ENCODE results near the gene APPL2. TPM values are rescaled to one million over a fixed set of nuclear protein-coding genes. Genes with fewer than 3 reads are reported as not detected.
"Not testable (repeated sequence)": the region's sequence is repeated elsewhere in the genome, so short reads cannot be mapped to it uniquely, and the experiment has no call there.

APPL2 gene
- polyA plus RNA-seq, 3 donors: 69.0 to 108 (median 86.4) TPM

DNA sequence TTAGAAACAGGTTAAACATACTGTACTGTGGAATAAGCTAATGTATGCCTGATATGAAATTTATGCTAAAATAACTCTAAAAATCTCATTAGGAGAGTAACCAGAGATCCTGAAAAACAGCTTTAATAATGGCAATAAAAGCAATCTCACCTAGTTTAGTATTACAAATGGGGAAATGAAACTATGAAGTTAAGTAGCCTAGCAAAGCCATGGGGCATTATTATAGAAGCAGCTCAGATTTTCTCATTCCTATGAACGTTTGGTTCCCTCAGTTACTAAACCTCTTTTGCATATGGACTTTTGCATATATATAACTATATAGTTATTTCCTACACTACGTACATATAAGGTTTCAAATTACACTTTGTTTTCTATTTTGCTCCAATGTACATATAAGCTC, 25.0 kb upstream of the APPL2 start:
- no peak for DNase-seq

DNA sequence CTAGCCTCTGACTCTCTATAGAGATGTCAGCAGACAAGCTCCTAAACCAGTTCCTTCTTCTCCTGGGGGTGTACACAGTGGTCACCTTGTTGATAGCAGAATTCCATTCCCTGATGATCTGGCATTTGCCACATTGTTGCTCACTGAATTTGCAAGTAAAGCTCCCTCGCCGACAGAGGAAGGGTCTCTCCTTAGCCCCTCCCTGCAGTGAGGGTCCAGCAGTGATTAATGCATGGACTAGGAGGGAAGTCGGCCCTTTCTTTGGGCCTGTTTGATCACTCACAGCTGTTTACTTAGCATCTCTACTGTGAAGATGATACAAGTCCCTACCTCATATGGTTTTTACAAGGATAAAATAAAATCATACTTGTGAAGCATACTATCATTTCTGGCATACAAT, 23.3 kb upstream of the APPL2 start:
- DNase-seq: no peak

DNA sequence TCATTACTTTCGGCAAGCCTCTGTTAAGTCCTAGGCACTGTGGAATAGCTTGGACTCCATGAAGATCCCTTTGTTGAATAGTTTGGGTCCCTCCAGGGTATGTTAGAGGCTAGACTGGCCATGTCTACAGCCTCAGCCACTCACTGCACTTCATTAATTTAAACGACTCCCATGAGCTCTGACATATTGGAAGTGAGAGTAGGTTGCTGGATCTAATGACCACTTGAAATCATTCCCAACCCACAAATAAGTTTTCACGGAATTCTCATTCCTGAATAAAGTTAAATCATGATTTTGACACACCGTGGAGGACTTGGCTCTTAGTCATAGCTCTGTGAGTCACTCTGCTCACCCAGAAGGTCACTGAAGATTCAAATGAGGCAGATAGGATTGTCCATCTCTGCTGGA, 21.4 kb upstream of the APPL2 start:
- no peak for DNase-seq

DNA sequence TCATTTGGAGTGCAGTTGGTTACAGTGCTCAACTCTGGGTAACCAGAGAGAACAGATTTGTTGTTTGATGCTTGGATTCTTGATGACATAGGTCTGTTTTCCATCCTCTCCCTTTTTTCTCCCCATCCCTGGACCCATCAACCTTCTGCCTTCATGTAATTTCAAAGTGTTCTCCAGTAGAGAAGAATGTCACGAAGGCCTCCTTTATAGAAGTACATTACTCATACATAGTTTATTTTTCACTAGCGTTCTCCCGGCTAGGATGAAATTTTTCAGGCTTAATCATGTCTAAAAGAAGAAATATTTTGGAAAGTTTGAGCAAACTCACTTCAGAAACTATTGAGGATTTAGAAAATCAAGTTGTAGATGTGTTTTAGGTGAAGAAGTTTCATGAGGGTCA, 20.9 kb upstream of the APPL2 start:
- DNase-seq: no peak

DNA sequence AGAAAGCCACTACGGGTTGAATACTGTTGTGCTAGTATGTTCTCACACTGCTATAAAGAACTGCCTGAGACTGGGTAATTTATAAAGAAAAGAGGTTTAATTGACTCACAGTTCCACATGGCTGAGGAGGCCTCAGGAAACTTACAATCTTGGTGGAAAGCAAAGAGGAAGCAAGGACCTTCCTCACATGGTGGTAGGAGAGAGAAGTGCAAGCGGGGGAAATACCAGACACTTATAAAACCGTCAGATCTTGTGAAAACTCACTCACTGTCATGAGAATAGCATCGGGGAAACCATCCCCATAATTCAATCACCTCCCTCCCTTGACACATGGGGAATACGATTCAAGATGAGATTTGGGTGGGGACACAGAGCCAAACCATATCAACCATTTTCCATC, 20.5 kb upstream of the APPL2 start:
- not testable (repeated sequence) for DNase-seq

DNA sequence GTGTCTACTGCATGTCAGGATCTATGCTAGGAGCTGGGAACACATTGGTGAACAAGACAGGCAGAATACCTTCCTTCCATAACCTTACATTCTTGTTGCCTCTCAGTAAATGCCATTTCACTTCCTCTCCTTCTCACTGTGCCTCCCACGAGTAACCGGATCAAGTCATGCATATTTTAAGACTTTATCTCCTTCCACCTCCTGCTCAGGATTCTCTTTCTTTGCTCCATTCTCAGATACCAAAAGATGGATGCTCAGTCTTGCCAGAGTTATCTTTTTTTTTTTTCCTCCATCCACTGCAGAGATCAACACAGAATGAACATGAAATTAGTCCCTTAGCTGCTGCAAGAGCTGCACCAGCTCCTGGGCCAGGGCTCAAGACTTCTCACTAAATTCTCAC, 20.0 kb upstream of the APPL2 start:
- no peak for DNase-seq

DNA sequence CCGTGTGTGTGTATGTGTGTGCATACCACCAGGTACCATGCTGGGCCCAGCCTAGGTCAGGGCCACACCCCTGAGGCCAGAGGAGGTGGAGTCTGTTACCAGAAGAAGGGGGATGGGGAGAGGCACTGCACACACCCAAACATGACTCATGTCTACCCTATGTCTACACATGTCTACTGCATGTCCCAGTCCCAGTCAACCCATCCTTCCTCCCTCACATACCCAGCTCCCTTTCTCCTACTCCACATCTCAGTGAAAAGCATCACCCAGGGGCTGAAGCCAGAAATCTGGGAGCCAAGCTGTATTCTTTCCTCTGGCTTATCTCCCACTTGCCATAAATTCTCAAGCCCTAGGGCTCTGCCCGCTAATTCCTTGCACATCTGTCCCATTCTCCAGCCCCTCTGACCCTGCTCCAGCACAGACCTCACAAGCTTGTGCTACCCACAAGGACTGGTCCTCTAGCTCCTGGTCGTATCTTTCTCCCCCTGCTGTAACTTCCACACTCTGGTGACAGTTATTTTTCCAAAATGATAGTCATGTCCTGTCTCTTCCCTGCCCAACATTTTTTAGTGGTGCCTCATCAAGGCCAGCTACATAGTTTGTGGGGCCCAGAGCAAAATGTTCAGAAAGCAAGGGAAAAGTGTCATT, 18.0 kb upstream of the APPL2 start:
- no peak for DNase-seq

DNA sequence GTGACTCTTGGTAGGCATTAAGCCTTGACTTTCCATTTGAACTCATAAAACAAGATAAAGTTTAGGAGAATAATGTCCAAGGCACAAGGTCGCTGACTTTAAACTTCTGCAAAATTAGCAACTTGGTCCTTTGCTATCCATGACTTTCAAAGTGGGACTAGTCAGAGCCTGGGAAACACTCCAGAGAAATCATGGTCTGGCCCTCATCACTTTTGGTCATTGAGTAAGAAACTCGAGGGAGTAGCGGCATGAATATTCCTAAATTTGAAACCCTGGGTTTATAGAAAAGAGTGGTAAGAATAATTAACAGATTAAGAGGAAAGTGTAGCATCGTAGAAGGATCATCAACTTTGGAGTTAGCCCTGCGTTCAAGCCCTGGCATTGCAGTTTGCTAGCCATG, 16.9 kb upstream of the APPL2 start:
- no peak for DNase-seq

DNA sequence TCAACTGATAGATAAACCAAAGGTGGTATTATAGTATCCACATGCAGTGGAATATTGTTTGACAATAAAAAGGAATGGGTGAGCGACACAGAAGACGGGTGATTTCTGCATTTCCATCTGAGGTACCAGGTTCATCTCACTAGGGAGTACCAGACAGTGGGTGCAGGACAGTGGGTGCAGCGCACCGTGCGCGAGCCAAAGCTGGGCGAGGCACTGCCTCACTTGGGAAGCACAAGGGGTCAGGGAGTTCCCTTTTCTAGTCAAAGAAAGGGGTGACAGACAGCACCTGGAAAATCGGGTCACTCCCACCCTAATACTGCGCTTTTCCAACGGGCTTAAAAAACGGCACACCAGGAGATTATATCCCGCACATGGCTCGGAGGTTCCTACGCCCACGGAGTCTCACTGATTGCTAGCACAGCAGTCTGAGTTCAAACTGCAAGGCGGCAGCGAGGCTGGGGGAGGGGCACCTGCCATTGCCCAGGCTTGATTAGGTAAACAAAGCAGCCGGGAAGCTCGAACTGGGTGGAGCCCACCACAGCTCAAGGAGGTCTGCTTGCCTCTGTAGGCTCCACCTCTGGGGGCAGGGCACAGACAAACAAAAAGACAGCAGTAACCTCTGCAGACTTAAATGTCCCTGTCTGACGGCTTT, 9.9 kb upstream of the APPL2 start:
- DNase-seq: not testable (repeated sequence)

DNA sequence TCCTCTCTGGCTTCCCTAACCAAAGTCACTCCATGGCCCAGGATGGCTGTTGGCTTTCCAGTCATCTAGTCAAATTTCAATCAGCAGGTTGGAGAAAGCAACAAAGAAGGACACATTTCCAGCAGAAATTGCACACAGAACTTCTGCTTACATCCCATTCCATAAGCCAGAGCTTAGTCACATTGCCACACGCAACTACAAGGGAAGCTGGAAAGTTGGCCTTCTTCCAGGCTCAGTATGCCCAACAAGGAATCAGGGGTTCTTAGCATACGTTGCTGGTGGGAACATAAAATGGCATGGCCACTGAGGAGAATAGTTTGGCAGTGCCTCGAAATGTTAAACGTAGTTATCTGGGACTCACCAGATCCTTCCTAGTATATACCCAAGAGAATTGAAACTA, 9.3 kb upstream of the APPL2 start:
- DNase-seq: no peak

DNA sequence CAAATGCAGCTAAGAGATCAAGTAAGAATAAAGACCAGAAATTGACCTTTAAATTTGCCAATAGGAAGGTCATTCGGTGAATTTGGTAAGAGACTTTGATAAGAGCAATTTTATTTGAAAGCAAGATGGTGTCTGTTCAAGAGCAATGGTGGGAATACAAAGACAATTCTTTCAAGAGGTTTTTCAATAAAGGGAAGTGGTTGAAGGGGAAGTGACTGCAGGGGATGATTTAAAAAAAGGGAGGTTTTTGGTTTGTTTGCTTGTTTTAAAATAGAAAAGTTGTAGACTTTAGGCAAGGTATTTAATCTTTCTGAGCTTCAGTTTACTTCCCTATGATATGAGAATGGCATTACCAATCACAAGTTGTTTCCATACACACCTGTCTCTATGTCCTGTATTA, 4.3 kb upstream of the APPL2 start:
- no peak for DNase-seq

DNA sequence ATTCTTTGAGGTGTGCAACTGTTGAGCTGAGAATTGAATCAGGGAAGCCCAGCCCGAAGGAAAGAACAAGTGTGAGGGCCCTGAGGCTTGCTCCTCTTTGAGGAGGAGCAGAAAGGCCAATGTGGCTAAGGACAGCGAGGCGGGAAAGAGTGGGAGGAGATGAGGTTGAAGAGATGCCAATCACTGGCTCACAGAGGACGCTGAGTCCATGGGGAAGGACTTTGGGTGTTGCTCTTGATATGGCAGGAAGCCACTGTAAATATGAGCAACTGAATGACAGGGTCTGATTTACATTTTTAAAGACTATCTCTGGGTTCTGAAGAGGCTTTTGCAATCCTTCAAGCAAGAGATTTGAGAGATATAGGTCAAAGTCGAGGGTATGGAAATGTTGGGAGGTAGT, 3.3 kb upstream of the APPL2 start:
- no peak for DNase-seq

DNA sequence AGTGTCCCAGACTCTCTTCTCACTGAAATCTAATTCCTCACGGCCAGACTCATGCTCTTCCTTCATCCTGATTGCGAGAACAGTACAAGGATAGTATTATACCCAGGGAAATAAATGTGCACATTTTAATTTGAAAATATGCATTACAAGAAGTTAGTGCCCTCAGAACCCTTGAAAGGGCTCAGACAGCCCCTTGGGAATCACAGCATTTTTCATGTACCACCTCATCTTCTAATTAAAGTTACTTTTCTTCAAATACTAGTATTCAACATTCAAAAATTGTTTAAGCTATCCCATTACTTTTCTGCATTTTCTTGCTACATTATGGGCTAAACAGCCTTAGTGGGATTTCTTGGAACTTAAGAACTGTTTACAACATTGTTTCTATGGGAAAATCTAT, 1.7 kb upstream of the APPL2 start:
- no peak for DNase-seq

DNA sequence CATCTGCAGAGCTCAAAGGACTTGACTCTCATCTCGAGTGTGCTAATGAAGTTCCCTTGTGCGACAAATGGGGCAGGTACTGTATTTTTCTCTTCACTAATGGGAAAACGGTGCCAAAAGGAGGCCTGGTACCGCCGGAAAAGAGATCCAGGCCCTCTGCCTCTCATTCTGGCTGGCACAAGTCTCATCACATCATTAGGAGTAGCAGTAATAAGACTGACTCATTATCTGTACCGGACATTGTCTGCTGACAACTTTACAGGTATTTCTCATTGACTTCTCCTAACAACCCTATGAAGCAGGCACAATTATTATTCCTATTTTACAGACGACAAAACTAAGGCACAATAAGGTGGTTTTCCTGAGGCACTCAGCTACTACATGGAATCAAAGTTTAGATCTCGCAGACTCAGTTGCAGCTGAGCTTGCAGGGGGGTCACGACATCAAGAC, 668 bp downstream of the APPL2 start:
- no peak for DNase-seq

DNA sequence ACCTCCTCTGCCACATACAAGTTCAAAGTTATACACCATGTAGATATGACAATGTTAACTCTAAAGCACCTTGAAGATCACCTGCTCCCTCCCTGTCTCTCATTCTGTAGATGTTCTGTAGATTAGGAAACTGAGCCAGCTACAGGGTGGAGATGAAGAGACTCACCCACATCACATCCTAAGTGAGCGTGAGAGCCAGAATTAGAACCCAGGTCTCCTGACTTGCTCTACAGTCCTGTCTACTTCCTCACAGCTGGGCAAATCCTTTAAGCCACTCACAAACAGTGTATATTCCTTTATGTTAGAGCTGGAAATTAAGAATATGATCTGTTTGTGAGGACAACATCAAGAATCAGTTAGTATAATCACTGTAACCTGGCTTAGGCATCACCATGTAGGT, 1.8 kb downstream of the APPL2 start:
- no peak for DNase-seq

DNA sequence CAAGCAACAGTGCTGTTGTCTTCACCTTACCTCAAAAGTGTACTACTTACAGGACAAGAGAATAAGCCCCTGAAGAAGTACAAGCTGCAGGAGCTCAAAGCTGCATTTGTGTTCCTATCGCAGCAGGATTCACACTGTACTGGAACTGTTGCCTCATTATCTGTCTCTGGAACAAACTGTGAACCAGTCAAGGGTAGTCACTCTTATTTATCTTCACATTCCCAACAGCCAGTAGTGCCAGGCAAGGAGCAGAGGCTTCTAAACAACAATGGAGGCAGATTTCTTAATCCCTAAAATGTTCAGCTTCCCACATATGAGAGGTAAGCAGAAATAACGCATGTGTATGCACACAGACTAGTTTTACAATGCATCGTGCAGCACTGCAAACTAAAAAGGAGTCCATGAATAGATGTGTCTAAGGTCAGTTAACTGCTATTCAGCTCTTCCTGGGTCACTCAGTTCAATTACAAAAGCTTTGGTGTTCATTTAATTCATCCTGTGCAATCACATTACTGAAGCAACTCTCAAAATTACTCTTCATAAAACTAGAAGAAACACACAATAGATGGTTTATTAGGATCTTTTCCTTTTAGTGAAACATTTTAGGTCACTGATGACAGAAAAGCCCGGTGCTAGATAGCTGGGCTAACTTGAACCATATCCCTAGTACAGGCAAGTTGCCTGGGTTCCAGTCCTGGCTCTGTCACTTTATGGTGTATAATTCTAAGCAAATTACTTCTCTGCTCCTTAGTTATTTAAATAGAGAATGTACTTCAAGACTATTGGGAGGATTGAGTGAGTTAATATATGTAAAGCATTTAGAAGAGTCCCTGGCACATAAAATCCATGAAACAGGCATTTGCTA, 2.7 kb downstream of the APPL2 start:
- DNase-seq: no peak

DNA sequence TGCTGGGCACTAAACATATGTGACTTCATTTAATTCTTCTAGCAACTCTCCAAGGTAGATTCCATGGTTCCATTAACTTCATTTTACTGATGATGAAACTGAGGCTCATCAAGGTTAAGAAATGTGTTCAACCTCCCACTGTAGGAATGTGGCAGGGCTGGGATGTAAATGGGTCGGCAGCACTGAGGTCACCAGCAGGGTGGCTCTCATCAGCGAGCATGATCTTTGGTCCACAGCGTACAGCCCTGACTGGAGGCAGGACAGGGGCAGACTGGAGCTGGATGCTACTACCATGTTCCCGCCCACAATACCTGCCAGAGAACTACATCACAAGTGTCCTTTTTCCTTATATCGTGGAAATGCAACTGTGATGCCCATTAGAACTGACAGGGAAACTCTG, 4.6 kb downstream of the APPL2 start:
- DNase-seq: no peak

DNA sequence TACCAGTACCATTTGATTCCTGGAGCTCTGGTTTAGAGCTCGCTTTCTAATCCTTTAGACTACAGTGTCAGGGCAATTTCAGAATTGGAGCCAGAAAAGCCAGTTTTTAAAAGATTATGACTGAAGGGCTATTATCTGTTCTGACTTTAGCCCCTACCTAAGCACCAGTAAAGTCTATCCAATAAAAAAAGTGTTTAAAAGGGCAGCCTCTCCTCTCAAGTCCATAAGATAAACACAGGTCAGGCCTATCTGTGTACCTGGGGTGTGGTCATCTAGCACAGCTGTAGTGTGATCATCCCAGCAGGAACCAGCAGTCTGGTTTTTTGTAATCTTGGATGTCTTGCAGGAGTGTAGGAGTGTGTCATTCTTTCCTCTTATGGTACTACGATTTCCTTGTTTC, 6.6 kb downstream of the APPL2 start:
- no peak for DNase-seq

DNA sequence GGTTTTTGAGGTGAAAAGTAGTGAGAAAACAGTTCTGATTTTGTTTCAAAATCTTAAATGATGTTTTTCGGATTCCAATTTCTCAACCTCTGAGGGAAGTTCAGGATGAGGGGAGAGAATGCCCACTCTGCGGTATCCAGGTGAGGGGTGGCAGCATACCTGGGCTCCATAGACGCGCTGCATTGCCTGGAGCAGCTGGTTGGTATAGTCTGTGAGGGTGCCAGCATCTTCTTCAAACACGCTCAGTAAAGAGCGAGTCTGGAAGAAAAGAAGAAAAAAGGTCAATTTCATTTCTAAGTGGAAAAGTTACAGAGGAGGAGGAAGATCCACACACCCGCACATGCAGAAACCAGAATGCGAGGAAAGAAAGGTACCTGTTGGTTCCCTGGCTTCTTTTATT, 7.0 kb downstream of the APPL2 start:
- DNase-seq: no peak

DNA sequence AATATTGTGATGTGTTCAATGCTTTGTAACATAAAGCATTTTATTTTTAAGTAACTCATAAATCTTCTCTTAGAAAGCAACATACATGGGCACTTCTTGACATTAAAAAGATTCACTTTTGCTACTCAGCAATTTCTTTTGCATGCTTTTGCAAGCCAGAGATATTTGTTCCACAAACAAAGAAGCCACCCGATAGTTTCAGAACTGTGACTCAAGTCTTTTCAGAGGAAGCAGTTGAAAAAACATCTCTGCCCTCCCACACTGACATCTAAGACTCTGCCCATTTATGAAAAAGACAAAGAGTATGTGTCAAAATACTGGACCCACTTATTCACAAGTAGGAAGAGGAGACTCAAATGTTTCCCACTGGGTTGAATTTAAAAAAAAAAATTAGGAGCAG, 7.5 kb downstream of the APPL2 start:
- DNase-seq: no peak

DNA sequence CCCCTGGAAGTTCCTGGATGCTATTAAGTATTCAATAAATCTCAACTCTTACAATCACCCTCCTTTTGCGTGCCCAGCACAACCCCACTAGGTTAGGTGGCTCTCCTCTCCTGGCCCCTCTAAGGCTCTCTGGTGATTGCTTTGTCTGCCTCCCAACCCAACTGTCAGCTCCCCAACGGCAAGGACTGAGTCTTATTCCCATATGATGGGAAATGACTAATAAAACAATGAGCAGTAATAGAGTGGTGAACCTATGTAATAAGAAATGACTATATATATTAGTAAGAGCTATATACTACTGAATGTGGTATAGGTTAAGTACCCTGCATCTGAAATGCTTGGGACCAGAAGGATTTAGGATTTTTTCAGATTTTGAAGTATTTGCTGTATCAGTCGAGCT, 8.1 kb downstream of the APPL2 start:
- DNase-seq: no peak

DNA sequence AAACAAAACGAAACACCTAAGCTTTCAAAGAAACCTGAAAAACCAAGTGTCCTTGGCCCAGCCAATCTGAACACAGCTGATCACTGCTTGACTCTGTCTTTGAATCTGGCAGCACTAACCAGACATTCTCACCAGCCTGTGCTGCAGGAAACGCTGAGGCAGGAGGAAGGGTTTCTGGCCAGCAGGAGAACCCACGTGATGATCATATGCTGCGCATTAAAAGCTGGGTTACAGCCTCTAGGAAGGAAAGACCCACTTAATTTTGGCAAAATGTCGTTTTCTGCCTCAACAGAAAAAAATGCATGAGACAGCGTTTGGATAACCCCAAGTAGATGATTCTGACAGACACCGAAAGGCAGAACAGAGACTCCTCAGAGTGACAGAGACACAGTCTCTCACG, 9.8 kb downstream of the APPL2 start:
- DNase-seq: no peak

DNA sequence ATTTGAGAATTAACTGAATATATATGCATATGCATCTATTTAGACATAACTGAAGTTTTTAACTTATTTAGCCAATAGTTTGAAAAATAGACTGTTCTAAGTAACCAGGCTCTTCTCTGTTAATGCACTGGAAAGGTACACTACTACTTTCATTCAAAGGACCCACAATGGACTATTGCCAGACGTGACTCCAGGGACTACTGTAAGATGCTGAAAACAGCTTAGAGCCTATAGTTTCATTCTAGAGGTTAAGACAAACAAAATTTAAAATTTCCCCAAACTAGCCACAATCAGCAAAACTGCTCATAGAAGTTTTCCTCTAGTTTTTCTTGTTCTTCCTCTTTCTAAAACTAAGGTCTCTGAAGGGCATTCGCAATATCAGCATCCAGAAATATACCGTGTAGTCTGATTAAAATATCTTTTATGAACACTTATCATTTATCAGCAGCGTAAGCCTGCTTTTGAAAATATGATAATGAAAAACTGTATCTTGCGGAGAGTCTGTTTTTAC, 10.4 kb downstream of the APPL2 start:
- DNase-seq: no peak
